ENCODE results near the gene SQOR.

DNA sequence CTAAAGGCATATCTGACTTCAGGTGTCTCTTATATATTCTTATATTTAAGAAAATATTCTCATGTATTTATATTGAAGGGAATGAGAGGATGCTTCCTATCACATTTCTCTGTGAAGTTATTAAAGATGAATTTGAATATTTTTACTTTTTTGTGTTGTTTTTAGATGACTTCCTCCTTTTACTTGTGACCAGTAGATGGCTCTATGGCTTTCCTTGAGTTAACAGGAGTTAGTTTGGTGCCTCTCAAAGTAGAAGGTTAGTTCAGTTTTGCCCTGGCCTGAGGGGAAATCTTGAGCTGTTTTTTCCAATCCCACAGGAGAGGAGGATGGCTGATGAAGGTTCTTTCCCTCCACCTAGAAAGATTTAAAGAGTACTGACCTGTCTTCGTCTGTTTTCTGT, 80.7 kb downstream of the SQOR start:
- TF ChIP-seq, protein P1, sequence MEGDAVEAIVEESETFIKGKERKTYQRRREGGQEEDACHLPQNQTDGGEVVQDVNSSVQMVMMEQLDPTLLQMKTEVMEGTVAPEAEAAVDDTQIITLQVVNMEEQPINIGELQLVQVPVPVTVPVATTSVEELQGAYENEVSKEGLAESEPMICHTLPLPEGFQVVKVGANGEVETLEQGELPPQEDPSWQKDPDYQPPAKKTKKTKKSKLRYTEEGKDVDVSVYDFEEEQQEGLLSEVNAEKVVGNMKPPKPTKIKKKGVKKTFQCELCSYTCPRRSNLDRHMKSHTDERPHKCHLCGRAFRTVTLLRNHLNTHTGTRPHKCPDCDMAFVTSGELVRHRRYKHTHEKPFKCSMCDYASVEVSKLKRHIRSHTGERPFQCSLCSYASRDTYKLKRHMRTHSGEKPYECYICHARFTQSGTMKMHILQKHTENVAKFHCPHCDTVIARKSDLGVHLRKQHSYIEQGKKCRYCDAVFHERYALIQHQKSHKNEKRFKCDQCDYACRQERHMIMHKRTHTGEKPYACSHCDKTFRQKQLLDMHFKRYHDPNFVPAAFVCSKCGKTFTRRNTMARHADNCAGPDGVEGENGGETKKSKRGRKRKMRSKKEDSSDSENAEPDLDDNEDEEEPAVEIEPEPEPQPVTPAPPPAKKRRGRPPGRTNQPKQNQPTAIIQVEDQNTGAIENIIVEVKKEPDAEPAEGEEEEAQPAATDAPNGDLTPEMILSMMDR (conservative IDR thresholded peaks at IDR 0.05), result no peak; the same call in 1 of the 2 replicates
- no peak for TF ChIP-seq ZFX (IDR thresholded peaks at IDR 0.05)
